GM18511 (cell line): ENCODE data around the gene TBC1D8.

Source experiments
- ATAC-seq: cut with Tn5 transposase; IDR thresholded peaks from one replicate; pipeline ENCODE4 v1.9.1; 2021; ENCODE audit warnings: mild to moderate bottlenecking, moderate library complexity; ENCODE audit not compliant: unreplicated experiment

Gene TBC1D8

DNA sequence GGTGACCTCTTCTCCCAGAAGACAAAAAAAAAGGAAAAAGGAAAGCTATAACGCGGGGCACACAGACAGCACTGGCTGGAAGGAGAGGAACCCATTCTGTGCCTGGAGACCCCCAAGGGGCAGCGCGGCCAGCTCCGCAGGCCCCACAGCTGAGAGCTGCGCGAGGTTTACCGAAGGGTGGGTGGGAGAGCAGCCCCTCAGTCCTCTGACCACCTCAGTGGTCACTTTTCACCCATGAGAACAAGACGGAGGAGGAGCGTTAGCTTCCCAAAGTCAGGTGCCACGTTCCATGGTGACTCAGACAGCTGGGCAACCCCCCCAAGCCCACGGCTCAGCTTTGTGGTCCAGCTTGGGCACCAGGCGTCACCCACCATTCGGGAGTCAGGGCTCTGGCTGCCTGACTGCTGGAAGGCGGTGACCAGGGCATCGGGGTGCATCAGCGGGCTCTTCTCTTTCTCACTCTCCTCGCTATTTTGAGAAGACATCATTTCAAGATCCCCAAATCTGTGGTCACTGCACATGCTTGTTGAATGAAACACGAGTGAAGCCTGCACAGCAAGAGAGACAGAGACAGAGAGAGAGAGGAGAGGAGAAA is 113.9 kb downstream of the TBC1D8 start:
- no peak for ATAC-seq

DNA sequence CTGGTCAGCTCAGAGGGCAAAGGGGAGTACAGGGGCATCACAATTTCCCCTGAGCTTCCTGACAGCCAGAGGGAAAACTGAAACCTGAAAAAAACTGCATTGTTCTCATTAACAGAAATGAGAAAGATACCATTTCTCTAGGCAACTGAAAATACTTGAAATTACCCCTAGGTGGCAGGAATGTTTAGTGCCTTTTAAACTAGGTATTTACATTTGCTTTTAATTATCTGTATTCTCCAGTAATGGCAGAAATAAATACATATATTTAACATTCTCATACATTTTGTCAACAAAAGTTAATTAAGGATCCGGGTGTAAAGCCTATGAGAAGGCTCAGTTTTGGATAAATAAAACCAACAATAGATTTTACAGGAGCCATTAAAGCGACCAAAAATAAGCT is 114.6 kb downstream of the TBC1D8 start:
- ATAC-seq = no peak

GRCh38 chr2:101032084-101032776 is 119.0 kb downstream of the TBC1D8 start:
- ATAC-seq = no peak

DNA sequence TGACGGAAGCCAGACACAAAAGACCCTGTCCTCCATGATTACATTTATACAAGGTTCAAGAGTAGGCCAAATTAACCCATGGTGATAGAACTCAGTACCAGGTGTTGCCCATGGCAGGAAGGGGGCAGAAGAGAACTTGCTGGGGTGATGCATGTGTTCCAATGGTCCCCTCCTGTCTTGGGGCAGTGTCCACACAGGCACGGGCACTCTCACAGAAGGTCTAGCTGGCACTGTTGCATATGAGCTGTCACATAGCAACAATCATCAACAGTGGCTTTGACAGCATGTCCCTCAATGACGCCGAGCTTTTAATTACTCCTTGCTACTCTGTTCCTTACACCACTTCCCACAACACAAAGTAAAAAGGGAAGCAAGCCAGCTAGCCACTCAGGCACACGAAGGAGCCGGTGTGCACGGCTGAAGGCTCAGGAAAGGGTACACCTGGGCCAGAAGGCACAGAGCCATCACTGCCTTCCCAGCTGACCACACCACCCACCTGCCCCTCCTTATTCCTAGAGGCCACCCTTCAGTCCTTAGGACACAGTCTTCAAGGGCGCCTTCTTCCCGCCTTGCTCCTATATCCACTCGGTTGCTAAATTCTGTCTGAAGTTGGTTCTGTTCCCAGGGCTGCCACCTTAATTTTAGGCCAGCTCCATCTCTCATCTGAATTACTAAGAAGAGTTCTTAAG is 120.2 kb downstream of the TBC1D8 start:
- no peak for ATAC-seq

DNA sequence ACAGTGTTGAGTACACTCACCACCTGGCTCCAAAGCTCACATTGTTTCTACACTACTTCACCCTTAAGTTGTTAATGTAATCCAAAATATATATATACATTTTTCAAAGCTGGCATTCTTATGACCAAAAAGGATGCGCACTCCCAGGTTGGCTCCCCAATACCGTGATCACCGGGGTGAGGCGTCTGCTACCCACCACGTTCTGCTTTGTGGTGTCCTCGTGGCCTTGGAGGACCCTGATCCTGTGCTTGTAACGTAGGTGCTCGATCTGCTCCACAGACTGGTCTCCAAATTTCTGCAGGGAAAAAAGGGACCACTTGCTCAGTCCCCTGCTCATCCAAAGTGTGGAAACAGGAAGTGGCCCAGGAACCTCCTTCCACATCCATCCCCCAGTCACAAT is 123.3 kb downstream of the TBC1D8 start:
- ATAC-seq = no peak

DNA sequence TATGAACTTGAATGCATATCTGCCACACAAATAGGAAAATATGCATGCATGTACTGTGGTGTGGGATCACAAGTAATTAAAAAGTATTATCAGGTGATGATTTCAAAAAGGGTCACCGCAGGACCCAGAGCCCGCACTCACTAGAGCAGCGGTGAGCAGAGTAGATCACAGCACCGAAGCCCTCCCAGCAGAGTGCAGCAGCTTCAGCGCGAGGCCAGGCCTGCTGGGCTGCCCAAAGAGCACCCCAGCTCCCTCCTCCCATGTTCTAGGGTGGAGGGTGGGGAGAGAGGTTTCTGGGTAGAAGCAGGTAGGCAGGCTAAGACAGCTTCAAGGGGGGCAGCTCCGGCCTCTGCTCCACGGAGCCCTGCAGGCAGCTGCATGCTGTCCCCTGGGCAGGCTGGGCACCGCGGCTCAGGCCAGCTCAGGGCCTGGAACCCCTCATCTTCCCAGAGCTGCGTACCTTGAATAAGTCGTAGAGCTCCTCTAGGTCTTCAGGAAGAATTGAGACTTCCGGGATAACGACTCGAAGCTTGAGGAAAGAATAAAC is 124.2 kb downstream of the TBC1D8 start:
- ATAC-seq = no peak

DNA sequence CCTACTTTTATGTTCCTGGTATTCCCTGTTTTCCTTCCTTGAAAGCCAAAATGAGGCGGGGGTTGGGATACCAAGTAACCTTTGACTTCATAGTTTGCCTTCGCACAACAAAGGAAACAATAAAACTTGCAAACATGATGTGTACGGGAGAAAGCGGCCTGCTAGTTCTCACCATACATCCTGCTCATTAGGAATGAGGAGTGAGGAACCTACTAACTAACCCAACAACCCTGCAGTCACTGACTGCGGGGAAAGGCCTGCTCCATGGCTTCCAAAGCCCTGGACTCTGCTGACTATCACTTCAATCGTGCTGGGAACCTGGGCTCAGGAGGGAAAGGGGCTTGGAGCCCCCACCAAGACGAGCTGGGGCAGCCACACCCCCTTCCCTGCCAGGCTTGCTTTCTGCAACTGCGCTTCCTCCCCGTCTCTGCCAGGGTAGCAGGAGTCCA is 124.9 kb downstream of the TBC1D8 start:
- ATAC-seq = no peak

GRCh38 chr2:101025561-101025960 is 125.6 kb downstream of the TBC1D8 start:
- ATAC-seq = no peak

- no peak for ATAC-seq
Measured at GRCh38 chr2:101023327-101024107, 127.7 kb downstream of the TBC1D8 start.

- no peak for ATAC-seq
Measured at GRCh38 chr2:101022221-101022620, 129.0 kb downstream of the TBC1D8 start.

DNA sequence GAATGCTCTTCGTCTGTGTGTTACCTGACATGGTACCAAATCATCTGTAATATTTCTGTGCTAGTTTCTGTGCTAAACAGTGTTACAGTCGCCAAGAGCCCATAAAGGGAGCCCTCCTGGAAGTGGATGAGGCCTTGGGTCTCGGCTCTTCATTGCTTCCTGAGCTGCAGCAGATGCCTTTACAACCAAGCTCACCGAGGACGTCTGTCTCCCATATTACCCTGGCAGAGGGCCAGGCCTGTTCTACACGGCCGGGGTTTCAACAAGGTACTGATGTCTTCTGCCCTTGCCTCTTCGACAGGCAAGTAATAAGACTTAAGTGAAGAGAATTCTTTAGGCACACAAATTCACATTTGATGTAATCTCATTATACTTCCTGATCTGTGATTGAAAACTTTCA is 132.2 kb downstream of the TBC1D8 start:
- ATAC-seq = no peak

DNA sequence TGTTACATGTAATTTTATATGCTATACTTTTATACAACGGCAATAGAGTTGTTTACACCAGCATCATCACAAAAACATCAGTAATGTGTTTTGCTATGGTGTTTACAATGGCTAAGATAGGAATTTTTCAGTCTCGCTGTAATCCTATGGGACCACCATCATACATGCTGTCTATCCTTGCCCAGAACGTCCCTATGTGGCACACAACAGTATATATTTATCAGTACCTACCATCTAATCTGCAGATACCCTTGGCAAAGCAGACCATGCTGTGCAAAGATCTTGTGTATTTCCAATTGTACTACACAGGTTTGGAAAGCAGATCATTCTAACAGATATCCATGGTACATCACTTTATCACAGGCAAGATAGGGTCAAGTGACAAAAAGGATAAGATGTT is 133.8 kb downstream of the TBC1D8 start:
- no peak for ATAC-seq

- ATAC-seq = no peak
Measured at GRCh38 chr2:101014264-101014857, 136.8 kb downstream of the TBC1D8 start.

GRCh38 chr2:101012706-101013181 is 138.4 kb downstream of the TBC1D8 start:
- ATAC-seq = no peak

DNA sequence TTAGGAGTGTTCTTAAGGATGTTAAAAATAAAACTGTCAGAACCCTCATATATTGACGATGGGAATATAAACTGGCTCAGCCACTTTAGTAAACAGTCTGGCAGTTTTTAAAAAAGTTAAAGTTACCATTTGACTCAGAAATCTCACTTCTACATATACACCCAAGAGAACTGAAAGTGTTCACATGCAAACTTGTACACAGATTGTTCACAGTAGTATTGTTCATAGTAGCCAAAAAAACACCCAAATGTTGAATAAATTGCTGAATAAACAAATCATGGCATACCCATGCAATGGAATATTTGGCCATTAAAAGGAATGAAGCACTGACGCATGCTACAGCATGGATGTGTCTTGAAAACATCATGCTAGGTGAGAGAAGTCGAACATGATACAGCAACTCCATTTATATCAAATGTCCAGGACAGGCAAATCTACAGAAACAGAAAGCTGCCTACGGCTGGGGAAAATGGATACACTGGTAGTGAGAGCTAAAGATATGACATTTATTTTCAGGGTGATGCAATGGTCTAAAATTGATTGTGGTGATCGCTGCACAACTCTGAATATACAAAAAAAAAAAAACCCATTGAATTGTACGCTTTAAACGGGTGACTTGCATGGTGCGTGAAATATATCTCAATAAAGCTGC is 139.0 kb downstream of the TBC1D8 start:
- ATAC-seq = peak; percentile 87

GRCh38 chr2:101011152-101011551 is 140.0 kb downstream of the TBC1D8 start:
- no peak for ATAC-seq

- no peak for ATAC-seq
Measured at GRCh38 chr2:101007415-101008345, 143.5 kb downstream of the TBC1D8 start.

DNA sequence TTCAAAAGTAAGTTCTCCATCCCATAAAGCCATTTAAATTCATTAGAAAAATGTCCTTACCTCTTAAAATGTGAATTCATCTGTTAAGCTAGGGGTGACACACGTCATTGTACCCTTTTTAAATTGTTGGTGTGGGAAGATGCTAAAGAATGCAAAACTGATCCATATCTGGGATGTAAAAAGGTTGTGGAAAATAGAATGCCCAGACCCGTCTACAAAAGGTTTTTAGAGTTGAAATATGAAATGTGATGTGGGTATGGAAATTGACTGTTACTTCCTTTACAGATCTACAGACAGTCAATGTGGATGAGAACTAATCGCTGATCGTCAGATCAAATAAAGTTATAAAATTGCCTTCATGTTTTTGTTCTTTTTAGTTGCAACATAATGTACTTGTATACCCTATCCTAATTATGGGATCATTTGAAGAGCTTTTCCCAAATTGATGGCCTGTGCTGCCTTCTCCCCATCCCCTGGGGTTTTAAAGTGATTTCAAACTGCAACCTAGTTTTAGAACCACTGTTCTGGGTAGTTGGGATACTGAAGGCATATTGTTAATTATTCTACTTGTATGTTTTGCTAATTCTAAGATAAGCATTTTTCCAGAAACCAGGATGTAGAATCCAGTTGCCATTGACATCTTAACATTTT is 145.0 kb downstream of the TBC1D8 start:
- no peak for ATAC-seq
